NCI-H187 treated with DMSO at 0.1 percent for 48 hours (cell line): ENCODE data around the gene RGS4.

ENCODE experiments used
- DNase-seq: peaks from one replicate; lab custom pipeline; 2025; lab: John Stamatoyannopoulos, UW

RGS4 gene

GRCh38 chr1:163102590-163102989 is 33.4 kb downstream of the RGS4 start:
- DNase-seq: no peak

- DNase-seq: no peak
These were observed 35.4 kb downstream of the RGS4 start for GRCh38 chr1:163104385-163105099.

- no peak for DNase-seq
These were observed 37.3 kb downstream of the RGS4 start for GRCh38 chr1:163106364-163106987.

GRCh38 chr1:163107655-163108054 is 38.5 kb downstream of the RGS4 start:
- no peak for DNase-seq

- no peak for DNase-seq
These were observed 46.7 kb downstream of the RGS4 start for GRCh38 chr1:163115887-163116286.

GRCh38 chr1:163119707-163120106 is 50.5 kb downstream of the RGS4 start:
- DNase-seq: no peak

- DNase-seq: no peak
These were observed 51.2 kb downstream of the RGS4 start for GRCh38 chr1:163120372-163120771.

- no peak for DNase-seq
These were observed 55.7 kb downstream of the RGS4 start for GRCh38 chr1:163124812-163125211.
